ENCODE measurements around the gene LRRC4C. TPM values are rescaled to one million over a fixed set of nuclear protein-coding genes. Genes with fewer than 3 reads are reported as not detected.
"Not testable (repeated sequence)": the region's sequence is repeated elsewhere in the genome, so short reads cannot be mapped to it uniquely, and the experiment has no call there.

Gene LRRC4C
- total RNA-seq, 1 donor from 2014 or later = 2.2 TPM

DNA sequence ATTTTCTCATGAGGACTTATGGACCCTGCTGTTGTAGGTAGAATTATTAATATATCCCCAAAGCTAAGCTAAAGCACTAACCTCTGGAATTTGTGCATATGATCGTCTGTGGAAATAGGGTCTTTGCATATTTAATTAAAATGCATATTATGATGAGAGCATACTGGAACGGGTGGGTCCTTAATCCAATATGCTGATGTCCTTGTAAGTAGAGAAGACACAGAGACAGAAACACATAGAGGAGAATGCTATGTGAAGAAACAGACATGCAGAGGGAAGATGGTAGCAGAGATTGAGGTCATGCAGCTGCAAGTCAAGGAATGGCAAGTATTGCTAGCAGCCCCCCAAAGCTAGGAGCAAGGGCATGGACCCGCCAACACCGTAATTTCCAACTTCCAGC lies 439.2 kb downstream of the LRRC4C start:
- DNase-seq = no peak
- Histone ChIP-seq H3K4me1 (no peaks in the 10 kb centered on the region), H3K27ac (no peak overlapping the region), H3K36me3 (no peaks in the 10 kb centered on the region), H3K4me3 (no peak overlapping the region), H3K9me3 (no peaks in the 10 kb centered on the region), H3K27me3 (no peaks in the 10 kb centered on the region)
- TF ChIP-seq, protein P1, sequence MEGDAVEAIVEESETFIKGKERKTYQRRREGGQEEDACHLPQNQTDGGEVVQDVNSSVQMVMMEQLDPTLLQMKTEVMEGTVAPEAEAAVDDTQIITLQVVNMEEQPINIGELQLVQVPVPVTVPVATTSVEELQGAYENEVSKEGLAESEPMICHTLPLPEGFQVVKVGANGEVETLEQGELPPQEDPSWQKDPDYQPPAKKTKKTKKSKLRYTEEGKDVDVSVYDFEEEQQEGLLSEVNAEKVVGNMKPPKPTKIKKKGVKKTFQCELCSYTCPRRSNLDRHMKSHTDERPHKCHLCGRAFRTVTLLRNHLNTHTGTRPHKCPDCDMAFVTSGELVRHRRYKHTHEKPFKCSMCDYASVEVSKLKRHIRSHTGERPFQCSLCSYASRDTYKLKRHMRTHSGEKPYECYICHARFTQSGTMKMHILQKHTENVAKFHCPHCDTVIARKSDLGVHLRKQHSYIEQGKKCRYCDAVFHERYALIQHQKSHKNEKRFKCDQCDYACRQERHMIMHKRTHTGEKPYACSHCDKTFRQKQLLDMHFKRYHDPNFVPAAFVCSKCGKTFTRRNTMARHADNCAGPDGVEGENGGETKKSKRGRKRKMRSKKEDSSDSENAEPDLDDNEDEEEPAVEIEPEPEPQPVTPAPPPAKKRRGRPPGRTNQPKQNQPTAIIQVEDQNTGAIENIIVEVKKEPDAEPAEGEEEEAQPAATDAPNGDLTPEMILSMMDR (IDR thresholded peaks at IDR 0.05) = no peak
- intact Hi-C loops (cut with DNase I) = no loop called here
- ATAC-seq = no peak

DNA sequence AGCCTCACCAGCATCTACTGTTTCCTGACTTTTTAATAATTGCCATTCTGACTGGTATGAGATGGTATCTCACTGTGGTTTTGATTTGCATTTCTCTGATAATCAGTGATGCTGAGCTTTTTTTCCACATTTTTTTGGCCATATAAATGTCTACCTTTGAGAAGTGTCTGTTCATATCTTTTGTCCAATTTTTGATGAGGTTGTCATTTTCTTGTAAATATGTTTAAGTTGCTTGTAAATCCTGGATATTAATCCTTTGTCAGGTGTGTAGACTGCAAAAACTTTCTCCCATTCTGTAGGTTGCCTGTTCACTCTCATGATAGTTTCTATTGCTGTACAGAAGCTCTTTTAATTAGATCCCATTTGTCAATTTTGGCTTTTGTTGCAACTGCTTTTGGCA lies 439.8 kb downstream of the LRRC4C start:
- H3K27ac ChIP-seq; intact Hi-C loops (cut with DNase I); H3K4me3 ChIP-seq; H3K4me1 ChIP-seq; H3K36me3 ChIP-seq; ATAC-seq; H3K27me3 ChIP-seq; H3K9me3 ChIP-seq; DNase-seq: not testable (repeated sequence)

DNA sequence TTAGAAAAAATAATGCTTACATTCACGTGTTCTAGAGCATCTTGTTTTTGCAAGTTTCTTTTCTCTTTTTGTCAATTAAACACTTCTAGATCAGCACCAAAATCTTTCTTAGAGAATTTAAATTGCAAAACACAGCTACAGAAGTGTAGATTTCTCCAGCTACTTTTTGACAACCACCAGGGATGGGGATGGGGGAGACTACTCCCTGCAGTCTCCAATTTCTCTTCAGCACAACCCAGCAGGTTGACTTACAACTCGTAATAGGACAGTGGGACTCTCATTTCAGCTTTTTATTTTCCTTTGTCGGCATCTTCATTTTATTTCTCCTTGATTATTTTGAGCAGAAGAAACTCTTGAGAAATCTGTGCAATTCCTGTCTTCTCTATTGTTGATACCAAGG lies 441.2 kb downstream of the LRRC4C start:
- H3K9me3 ChIP-seq = no peaks in the 10 kb centered on the region
- H3K4me1 ChIP-seq = no peaks in the 10 kb centered on the region
- intact Hi-C loops (cut with DNase I) = no loop called here
- no peak overlapping the region for H3K27ac ChIP-seq
- H3K4me3 ChIP-seq = no peak overlapping the region
- no peaks in the 10 kb centered on the region for H3K36me3 ChIP-seq
- DNase-seq (no peak), ATAC-seq (no peak)
- TF ChIP-seq, protein P1 (IDR thresholded peaks at IDR 0.05) = no peak
- H3K27me3 ChIP-seq = no peaks in the 10 kb centered on the region

DNA sequence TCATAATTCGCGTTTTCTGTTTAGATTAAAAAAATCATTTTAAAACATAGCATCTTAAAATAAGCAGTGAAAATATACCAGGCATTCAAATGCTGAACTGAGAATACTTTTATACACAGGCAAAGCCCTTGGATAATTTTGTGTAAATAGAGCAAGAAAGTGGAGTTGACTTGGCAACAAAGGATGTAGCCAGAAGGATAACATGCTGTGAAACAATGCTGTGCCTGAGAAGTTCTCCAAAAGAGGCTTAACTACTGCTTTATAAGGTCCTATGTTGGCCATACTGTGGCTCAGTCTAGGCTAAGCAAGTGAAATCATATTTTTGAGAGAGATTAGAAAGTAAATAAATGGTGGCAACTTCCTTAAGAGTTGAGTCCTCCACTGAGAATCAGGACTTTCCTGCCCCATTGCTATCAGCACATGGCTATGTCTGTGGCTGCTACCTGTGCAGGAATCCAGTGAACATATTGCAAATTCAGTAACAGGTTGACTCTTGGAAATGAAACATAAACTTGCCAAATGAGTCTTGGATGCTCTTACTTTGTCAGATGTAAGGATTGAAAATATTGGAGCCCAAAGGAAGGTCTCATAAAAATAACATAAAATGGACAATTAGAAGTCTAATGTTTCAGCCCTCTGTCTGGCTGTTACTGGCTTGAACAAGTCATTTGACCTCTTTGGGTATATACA lies 448.9 kb downstream of the LRRC4C start:
- H3K4me3 ChIP-seq = no peak overlapping the region
- TF ChIP-seq, protein P1 (IDR thresholded peaks at IDR 0.05) = no peak
- no peaks in the 10 kb centered on the region for H3K9me3 ChIP-seq
- H3K27ac ChIP-seq = no peak overlapping the region
- DNase-seq = no peak
- no peaks in the 10 kb centered on the region for H3K27me3 ChIP-seq
- intact Hi-C loops (cut with DNase I) = no loop called here
- H3K36me3 ChIP-seq = no peaks in the 10 kb centered on the region
- ATAC-seq = no peak
- no peaks in the 10 kb centered on the region for H3K4me1 ChIP-seq

DNA sequence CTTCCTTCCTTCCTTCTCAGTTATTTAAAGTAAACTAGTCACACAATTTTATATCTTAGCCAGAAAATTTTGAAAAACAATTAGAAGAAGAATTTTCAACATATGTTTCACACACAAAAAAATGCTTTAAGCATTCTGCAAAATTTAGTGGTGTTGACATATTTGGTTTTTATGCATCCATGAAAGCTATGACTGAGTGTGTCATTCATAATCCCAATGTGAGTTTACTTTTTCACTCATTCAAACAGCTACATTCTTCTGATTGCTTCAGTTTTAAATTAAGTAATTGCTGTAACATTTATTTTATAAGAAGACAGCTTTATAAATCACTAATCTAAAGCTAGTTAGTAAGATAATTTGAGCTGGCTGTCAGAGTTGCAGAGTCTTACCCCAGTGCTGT lies 453.5 kb downstream of the LRRC4C start:
- H3K36me3 ChIP-seq = no peaks in the 10 kb centered on the region
- no peak overlapping the region for H3K27ac ChIP-seq
- no peaks in the 10 kb centered on the region for H3K9me3 ChIP-seq
- intact Hi-C loops (cut with DNase I) = no loop called here
- H3K4me1 ChIP-seq = no peaks in the 10 kb centered on the region
- ATAC-seq (no peak), DNase-seq (no peak)
- TF ChIP-seq, protein P1 (IDR thresholded peaks at IDR 0.05) = no peak
- H3K27me3 ChIP-seq = no peaks in the 10 kb centered on the region
- H3K4me3 ChIP-seq = no peak overlapping the region

DNA sequence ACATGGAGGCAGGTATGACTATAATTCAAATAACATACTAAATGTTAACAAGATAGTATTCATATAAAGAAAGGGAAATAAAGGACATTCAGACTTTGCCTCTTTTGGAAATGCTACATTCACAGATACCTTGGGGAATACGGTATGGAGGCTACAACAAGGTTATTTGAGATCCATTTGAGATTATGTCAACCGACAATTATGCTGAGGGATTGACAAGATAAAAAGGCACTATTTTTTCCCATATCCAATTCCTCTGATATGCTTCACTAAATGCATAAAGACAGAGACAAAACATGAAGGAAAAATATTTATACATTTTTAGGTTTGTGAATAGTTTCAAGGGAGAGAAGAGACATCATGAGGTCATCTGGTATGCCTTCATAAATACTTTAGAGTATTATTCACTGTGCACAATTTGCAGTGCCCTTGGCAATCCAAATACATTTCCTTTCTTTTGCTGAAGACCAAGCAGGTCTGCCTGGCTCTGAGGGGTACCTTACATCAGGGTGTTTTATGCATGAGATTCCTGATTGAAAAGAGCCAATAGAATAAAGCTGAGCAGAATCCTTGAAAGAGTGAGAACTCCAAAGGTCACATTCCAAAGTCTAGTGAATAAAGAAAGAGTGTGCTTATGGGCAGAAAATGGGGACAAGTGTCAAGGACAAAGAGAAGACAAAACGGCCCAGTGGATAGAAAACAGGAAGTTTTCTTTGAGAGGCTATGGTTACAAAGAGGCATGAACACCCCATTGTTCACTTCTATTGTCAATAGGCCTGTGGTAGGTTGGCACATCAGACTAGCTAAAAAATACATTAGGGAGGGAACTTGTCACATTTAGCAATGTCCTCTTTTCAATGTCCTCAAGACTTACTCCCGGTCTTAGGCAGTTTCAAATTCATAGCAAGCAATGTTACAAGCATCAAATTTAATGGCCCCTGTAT lies 455.8 kb downstream of the LRRC4C start:
- H3K4me3 ChIP-seq = no peak overlapping the region
- no peaks in the 10 kb centered on the region for H3K4me1 ChIP-seq
- H3K27me3 ChIP-seq = no peaks in the 10 kb centered on the region
- no peak overlapping the region for H3K27ac ChIP-seq
- intact Hi-C loops (cut with DNase I) = no loop called here
- H3K9me3 ChIP-seq = no peaks in the 10 kb centered on the region
- H3K36me3 ChIP-seq = no peaks in the 10 kb centered on the region
- DNase-seq (no peak), ATAC-seq (no peak)
- TF ChIP-seq, protein P1 (IDR thresholded peaks at IDR 0.05) = no peak

All from upper lobe of right lung (tissue), 1 donor.